ENCODE data around the gene STAT4. TPM values are rescaled to one million over a fixed set of nuclear protein-coding genes. Genes with fewer than 3 reads are reported as not detected.
A peak's percentile ranks its signal among the peaks of the same experiment; 100 is the strongest.

The STAT4 gene
- polyA plus RNA-seq, 1 donor (not counting 4 experiments of a cell fraction or from before 2014, with no cell fraction given) = 2.0 TPM

- H3K9ac ChIP-seq (ENCODE audit: control insufficient read depth, extremely low read depth, insufficient read depth, low read length) = peak overlapping the region; percentile 88
- H4K20me1 ChIP-seq (ENCODE audit: control insufficient read depth, extremely low read depth, insufficient read depth, low read length) = no peaks in the 10 kb centered on the region
- no peaks in the 10 kb centered on the region for H3K9me3 ChIP-seq (ENCODE audit: control insufficient read depth, low read depth, low read length)
- H3K27me3 ChIP-seq (ENCODE audit: control insufficient read depth, extremely low read depth, insufficient read depth, low read length) = no peaks in the 10 kb centered on the region
- dilution Hi-C loops (cut with MboI; ENCODE audit: extremely low pct_ligation_motif_present, low sequenced_read_pairs) = no loop called here
- no peaks in the 10 kb centered on the region for H3K36me3 ChIP-seq (ENCODE audit: control insufficient read depth in 2 of 2, extremely low read depth in 1 of 2, insufficient read depth in 2 of 2, low read length in 2 of 2)
- H3K4me1 ChIP-seq (ENCODE audit: control insufficient read depth, extremely low read depth, insufficient read depth, low read length) = peaks cover 82% of the 10 kb centered on the region
- TF ChIP-seq CTCF (optimal IDR thresholded peaks at IDR 0.05 in 1 of 3, IDR thresholded peaks at IDR 0.05 in 1 of 3, conservative IDR thresholded peaks at IDR 0.05 in 1 of 3; ENCODE audit: extremely low read depth in 1 of 3, insufficient read depth in 2 of 3, low read length in 3 of 3) (no peak), EZH2 (IDR thresholded peaks at IDR 0.05; ENCODE audit: low read length) (no peak)
- FAIRE-seq = no peak
- peak overlapping the region; percentile 85 for H3K4me2 ChIP-seq (ENCODE audit: control insufficient read depth, extremely low read depth, insufficient read depth, low read depth, low read length)
- peaks cover 2% of the 10 kb centered on the region for H3K79me2 ChIP-seq (ENCODE audit: control insufficient read depth, insufficient read depth, low read length)
- DNase-seq (ENCODE audit: low read depth, low spot score) = no peak
- peak overlapping the region; percentile 2 to 43 (median 16) for H3K4me3 ChIP-seq (ENCODE audit: control insufficient read depth in 2 of 3, extremely low read depth in 1 of 3, insufficient read depth in 2 of 3, low read depth in 1 of 3, low read length in 3 of 3)
- peak overlapping the region; percentile 100 for H3K27ac ChIP-seq (ENCODE audit: control insufficient read depth, insufficient read depth, low read length)
- H3K9me1 ChIP-seq (ENCODE audit: control insufficient read depth, extremely low read depth, insufficient read depth, low read length) = no peaks in the 10 kb centered on the region
- no peak overlapping the region for H2AFZ ChIP-seq (ENCODE audit: control insufficient read depth, low read length)
Measured at GRCh38 chr2:191170301-191170636, 19.5 kb upstream of the STAT4 start.

- peak overlapping the region; percentile 100 for H3K27ac ChIP-seq (ENCODE audit: control insufficient read depth, insufficient read depth, low read length)
- peak overlapping the region; percentile 85 for H3K4me2 ChIP-seq (ENCODE audit: control insufficient read depth, extremely low read depth, insufficient read depth, low read depth, low read length)
- peak overlapping the region; percentile 88 for H3K9ac ChIP-seq (ENCODE audit: control insufficient read depth, extremely low read depth, insufficient read depth, low read length)
- H3K79me2 ChIP-seq (ENCODE audit: control insufficient read depth, insufficient read depth, low read length) = peaks cover 2% of the 10 kb centered on the region
- no peak overlapping the region for H2AFZ ChIP-seq (ENCODE audit: control insufficient read depth, low read length)
- no peaks in the 10 kb centered on the region for H3K27me3 ChIP-seq (ENCODE audit: control insufficient read depth, extremely low read depth, insufficient read depth, low read length)
- H3K9me3 ChIP-seq (ENCODE audit: control insufficient read depth, low read depth, low read length) = no peaks in the 10 kb centered on the region
- no peaks in the 10 kb centered on the region for H3K9me1 ChIP-seq (ENCODE audit: control insufficient read depth, extremely low read depth, insufficient read depth, low read length)
- peak overlapping the region; percentile 2 to 43 (median 16) for H3K4me3 ChIP-seq (ENCODE audit: control insufficient read depth in 2 of 3, extremely low read depth in 1 of 3, insufficient read depth in 2 of 3, low read depth in 1 of 3, low read length in 3 of 3)
- no peaks in the 10 kb centered on the region for H3K36me3 ChIP-seq (ENCODE audit: control insufficient read depth in 2 of 2, extremely low read depth in 1 of 2, insufficient read depth in 2 of 2, low read length in 2 of 2)
- H3K4me1 ChIP-seq (ENCODE audit: control insufficient read depth, extremely low read depth, insufficient read depth, low read length) = peaks cover 83% of the 10 kb centered on the region
- TF ChIP-seq CTCF (optimal IDR thresholded peaks at IDR 0.05 in 1 of 3, IDR thresholded peaks at IDR 0.05 in 1 of 3, conservative IDR thresholded peaks at IDR 0.05 in 1 of 3; ENCODE audit: extremely low read depth in 1 of 3, insufficient read depth in 2 of 3, low read length in 3 of 3) = no peak
- no peak for TF ChIP-seq EZH2 (IDR thresholded peaks at IDR 0.05; ENCODE audit: low read length)
- dilution Hi-C loops (cut with MboI; ENCODE audit: extremely low pct_ligation_motif_present, low sequenced_read_pairs) = no loop called here
- H4K20me1 ChIP-seq (ENCODE audit: control insufficient read depth, extremely low read depth, insufficient read depth, low read length) = no peaks in the 10 kb centered on the region
- FAIRE-seq (peak; percentile 56), DNase-seq (ENCODE audit: low read depth, low spot score) (peak; percentile 92)
Measured at GRCh38 chr2:191169456-191170300, 18.9 kb upstream of the STAT4 start.

Data from keratinocyte (primary cell).